ENCODE measurements around the gene CPLANE2. TPM values are rescaled to one million over a fixed set of nuclear protein-coding genes. Genes with fewer than 3 reads are reported as not detected.
"Not testable (repeated sequence)": the region's sequence is repeated elsewhere in the genome, so short reads cannot be mapped to it uniquely, and the experiment has no call there.

CPLANE2 gene
- total RNA-seq, 2 donors from 2014 or later = 9.3 to 14.6 TPM

DNA sequence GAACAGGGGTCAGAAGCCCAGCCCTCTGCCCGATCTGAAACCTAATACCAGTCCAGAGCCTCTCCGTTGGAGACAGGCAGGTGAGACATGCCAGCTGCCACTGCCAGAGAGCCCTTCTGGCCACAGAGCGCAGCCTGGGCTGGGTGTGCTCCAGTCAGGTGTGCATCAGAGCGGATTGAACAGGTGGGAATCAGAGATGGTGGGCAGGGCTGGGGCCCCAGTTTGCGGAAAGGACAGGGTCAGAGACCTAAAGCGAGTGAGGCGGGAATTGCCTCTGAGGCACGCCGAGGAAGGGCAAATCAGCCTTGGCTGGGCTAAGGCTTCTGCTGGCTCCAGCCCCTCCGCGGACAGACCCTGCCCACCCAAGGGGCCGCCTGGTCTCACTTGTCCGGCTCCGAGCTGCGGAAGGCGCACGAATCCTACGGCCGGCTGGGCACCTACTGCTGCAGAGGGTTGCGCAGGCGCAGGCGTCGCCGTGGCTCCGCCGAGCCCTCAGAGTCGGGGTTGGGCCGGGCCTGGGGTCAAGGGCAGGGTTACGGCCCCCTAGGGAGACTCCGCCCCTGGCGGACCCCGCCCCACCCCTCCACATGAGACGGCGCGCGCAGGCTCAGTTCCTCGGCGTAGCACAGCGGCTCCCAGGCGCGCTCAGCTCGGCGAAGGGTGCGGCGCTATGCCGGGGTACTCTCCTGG, 10.3 kb downstream of the CPLANE2 start:
- H3K27me3 ChIP-seq (replicated peaks; ENCODE audit: insufficient read depth) = no peaks in the 10 kb centered on the region
- no peak overlapping the region for H3K27ac ChIP-seq
- DNase-seq (ENCODE audit: low spot score) (no peak), ATAC-seq (ENCODE audit: insufficient number of reproducible peaks, low FRiP score, low read depth) (no peak)
- H3K36me3 ChIP-seq = no peaks in the 10 kb centered on the region
- TF ChIP-seq, protein P1, sequence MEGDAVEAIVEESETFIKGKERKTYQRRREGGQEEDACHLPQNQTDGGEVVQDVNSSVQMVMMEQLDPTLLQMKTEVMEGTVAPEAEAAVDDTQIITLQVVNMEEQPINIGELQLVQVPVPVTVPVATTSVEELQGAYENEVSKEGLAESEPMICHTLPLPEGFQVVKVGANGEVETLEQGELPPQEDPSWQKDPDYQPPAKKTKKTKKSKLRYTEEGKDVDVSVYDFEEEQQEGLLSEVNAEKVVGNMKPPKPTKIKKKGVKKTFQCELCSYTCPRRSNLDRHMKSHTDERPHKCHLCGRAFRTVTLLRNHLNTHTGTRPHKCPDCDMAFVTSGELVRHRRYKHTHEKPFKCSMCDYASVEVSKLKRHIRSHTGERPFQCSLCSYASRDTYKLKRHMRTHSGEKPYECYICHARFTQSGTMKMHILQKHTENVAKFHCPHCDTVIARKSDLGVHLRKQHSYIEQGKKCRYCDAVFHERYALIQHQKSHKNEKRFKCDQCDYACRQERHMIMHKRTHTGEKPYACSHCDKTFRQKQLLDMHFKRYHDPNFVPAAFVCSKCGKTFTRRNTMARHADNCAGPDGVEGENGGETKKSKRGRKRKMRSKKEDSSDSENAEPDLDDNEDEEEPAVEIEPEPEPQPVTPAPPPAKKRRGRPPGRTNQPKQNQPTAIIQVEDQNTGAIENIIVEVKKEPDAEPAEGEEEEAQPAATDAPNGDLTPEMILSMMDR (IDR thresholded peaks at IDR 0.05) = no peak
- H3K4me1 ChIP-seq (ENCODE audit: control insufficient read depth in 1 of 2, low read depth in 2 of 2) = peaks cover 0 to 8% of the 10 kb centered on the region in 2 donors
- peak overlapping the region; percentile 56 for H3K4me3 ChIP-seq
- H3K9me3 ChIP-seq = no peaks in the 10 kb centered on the region

DNA sequence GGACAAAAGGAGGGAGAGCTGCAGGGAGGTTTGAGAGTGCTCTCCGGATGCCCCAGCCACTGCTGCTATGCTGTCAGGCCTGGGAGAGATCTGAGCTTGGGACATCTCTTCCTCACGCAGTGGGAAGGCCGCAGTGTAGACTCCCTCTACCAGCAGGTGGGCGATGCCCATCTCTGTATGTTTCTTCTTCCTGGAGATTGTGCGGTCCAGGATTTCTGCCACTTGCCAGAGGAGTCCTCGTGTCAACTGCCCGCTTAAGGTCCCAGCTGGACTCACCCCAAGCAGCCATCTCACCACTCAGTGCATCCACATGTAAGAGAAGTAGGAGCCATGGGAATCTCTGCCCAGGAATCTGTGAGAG, 10.9 kb downstream of the CPLANE2 start:
- Histone ChIP-seq H3K9me3 (no peaks in the 10 kb centered on the region), H3K4me3 (no peak overlapping the region), H3K27ac (no peak overlapping the region), H3K27me3 (replicated peaks; ENCODE audit: insufficient read depth) (no peaks in the 10 kb centered on the region), H3K4me1 (ENCODE audit: control insufficient read depth in 1 of 2, low read depth in 2 of 2) (peaks cover 0 to 8% of the 10 kb centered on the region in 2 donors), H3K36me3 (no peaks in the 10 kb centered on the region)
- ATAC-seq (ENCODE audit: insufficient number of reproducible peaks, low FRiP score, low read depth) = no peak
- no peak for DNase-seq (ENCODE audit: low spot score)
- TF ChIP-seq, protein P1 (IDR thresholded peaks at IDR 0.05) = no peak

DNA sequence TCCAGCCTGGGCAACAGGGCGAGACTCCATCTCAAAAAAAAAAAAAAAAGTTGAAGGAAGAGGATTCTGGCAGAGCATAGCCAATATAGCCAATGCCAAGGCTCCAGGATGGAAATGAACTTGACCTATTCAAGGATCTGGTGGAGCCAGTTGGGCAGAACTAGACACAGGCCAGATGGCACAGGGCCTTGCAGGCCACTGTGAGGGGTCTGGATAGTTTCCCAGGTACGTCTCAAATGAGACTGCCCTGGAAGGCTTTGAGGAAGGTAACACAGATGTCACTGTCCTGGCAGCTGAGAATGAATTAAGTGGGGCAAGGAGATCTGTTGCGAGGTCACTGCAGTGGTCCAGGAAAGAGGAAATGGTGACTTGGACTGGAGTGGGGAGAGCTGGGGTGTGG, 12.5 kb downstream of the CPLANE2 start:
- no peaks in the 10 kb centered on the region for H3K27me3 ChIP-seq (replicated peaks; ENCODE audit: insufficient read depth)
- no peaks in the 10 kb centered on the region for H3K36me3 ChIP-seq
- TF ChIP-seq, protein P1 (IDR thresholded peaks at IDR 0.05) = no peak
- H3K9me3 ChIP-seq = no peaks in the 10 kb centered on the region
- H3K4me3 ChIP-seq = no peak overlapping the region
- H3K27ac ChIP-seq = no peak overlapping the region
- ATAC-seq (ENCODE audit: insufficient number of reproducible peaks, low FRiP score, low read depth) (no peak), DNase-seq (ENCODE audit: low spot score) (no peak)
- peaks cover 0 to 8% of the 10 kb centered on the region in 2 donors for H3K4me1 ChIP-seq (ENCODE audit: control insufficient read depth in 1 of 2, low read depth in 2 of 2)

DNA sequence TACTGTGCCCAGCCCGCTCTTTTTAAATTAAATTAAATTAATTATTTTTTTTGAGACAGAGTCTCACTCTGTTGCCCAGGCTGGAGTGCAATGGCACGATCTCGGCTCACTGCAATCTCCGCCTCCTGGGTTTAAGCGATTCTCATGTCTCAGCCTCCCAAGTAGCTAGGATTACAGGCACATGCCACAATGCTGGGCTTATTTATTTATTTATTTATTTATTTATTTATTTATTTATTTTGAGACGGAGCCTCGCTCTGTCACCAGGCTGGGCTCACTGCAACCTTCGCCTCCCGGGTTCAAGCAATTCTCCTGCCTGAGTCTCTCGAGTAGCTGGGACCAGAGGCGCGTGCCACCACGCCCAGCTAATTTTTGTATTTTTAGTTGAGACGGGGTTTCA, 14.3 kb downstream of the CPLANE2 start:
- H3K36me3 ChIP-seq; H3K27me3 ChIP-seq (replicated peaks; ENCODE audit: insufficient read depth); H3K4me3 ChIP-seq; DNase-seq (ENCODE audit: low spot score); H3K9me3 ChIP-seq; H3K4me1 ChIP-seq (ENCODE audit: control insufficient read depth in 1 of 2, low read depth in 2 of 2); ATAC-seq (ENCODE audit: insufficient number of reproducible peaks, low FRiP score, low read depth); H3K27ac ChIP-seq: not testable (repeated sequence)

DNA sequence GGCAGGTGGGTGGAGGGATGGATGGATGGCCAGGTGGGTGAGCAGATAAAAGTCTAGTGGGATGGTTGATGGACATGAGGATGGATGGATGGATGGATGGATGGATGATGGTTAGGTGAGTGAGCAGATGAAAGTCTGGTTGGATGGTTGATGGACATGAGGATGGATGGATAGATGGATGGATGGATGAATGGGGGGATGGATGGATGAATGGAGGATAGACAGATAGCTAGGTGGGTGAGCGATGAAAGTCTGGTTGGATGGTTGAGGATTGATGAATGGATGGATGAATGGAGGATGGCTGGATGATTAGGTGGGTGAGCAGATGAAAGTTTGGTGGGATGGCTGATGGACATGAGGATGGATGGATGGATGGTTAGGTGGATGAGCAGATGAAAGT, 15.5 kb downstream of the CPLANE2 start:
- ATAC-seq (ENCODE audit: insufficient number of reproducible peaks, low FRiP score, low read depth) = no peak
- TF ChIP-seq, protein P1 (IDR thresholded peaks at IDR 0.05) = no peak
- no peaks in the 10 kb centered on the region for H3K36me3 ChIP-seq

More for the DNA sequence above, 15.5 kb downstream of the CPLANE2 start:
- peaks cover 0 to 6% of the 10 kb centered on the region in 2 donors for H3K4me1 ChIP-seq (ENCODE audit: control insufficient read depth in 1 of 2, low read depth in 2 of 2)
- H3K9me3 ChIP-seq = no peaks in the 10 kb centered on the region
- H3K27me3 ChIP-seq (replicated peaks; ENCODE audit: insufficient read depth) = no peaks in the 10 kb centered on the region
- no peak overlapping the region for H3K4me3 ChIP-seq
- DNase-seq (ENCODE audit: low spot score) = no peak
- H3K27ac ChIP-seq = no peak overlapping the region
